Islet precursor cell (in vitro differentiated cells): Measurements from ENCODE around the gene P2RY2.

Experiments
- DNase-seq: peaks from one replicate; pipeline ENCODE4 v3.0.0-alpha.2; 2018

P2RY2 gene

DNA sequence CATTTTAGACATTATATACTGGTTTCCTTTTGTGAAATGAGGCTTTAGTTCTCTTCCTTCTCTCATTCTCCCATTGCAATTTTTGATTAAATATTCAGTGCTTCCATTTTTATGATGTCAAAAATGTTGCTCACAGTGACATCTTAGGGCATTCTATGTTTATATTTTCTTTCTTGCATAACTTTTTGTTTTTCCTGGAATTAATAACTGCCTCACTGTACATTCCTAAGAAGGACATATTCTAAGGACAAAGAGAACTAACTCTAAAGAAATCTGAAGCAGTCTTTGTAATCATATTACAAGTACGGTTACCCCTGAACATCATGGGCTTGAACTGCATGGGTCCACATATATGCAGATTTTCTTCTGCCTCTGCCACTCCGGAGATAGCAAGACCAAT, 28.2 kb downstream of the P2RY2 start:
- DNase-seq: no peak

DNA sequence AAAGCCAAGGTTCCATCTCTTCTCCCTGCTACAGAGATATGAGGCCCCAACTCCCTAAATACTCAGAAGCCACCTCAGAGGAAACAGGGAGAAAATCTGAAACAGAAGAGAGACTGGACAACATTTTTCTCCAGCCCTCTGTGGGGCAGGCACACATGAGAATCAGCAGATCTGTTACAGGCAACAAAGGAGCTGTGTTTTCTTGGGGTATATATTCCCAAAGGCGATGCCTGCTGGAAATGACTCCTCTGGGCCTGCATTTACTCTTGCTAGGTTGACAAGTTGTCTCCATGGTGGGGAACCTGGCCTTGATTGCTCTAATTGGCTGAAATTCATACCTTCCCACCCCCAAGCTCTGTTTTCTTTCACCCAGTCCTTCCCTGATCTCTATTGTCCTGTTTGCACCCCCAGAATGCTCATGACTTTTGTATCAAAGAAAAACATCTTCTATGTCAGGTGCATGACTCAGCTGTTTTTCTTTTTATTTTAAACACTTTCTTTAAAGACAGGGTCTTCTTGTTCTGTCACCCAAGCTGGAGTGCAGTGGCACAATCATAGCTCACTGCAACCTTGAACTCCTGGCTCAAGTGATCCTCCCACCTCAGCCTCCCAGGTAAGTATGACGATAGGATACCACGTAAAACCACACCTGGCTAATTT, 30.6 kb downstream of the P2RY2 start:
- peak; percentile 87 for DNase-seq

DNA sequence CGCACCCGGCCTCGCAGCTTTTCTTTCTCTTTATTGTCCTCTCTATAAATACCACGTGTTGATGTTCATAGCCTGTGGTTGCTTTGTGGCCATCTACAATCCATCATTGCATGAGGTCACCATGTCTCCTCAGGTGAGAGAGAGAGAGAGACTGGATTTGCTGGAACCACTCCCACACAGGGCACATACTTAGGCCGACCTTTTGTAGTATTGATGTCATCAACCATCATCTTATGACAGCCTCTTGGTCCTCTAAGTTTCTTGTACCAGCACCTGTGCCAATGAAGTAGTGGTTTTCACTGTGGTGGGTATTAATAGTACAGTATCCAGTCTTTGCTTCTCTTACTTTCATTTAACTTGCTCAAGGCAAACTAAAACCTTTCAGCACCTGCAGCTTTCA, 31.2 kb downstream of the P2RY2 start:
- DNase-seq: peak; percentile 76

DNA sequence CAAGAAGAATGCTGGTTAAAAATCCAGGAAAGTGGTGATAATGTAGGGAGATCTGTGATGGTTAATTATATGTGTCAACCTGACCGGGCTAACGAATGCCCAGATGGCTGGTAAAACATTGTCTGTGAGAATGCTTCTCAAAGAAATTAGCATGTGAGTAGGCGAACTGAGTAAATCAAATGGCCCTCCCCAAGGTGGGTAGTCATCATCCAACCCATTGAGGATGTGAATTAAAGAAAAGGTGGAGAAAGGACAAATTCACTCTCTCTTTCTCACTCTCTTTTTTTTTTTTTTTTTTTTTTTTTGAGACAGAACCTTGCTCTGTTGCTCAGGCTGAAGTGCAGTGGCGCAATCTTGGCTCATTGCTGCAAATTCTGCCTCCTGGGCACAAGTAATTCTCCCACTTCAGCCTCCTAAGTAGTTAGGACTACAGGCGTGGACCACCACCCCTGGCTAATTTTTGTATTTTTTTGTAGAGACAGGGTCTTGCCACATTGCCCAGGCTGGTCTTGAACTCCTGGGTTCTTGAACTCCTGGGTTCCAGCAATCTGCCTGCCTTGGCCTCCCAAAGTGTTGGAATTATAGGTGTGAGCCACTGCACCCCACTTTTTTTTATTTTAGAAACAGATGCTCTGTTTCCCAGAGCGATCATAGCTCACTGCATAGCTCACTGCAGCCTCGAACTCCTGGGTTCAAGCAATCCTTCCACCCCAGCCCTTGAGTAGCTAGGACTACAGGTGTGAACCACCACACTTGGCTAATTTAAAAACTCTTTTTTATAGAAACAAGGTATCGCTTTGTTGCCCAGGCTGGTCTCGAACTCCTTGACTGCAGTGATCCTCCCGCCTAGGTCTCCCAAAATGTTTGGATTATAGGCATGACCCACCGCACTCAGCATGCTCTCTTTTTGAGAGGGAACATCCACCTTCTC, 32.0 kb downstream of the P2RY2 start:
- peak; percentile 47 for DNase-seq

DNA sequence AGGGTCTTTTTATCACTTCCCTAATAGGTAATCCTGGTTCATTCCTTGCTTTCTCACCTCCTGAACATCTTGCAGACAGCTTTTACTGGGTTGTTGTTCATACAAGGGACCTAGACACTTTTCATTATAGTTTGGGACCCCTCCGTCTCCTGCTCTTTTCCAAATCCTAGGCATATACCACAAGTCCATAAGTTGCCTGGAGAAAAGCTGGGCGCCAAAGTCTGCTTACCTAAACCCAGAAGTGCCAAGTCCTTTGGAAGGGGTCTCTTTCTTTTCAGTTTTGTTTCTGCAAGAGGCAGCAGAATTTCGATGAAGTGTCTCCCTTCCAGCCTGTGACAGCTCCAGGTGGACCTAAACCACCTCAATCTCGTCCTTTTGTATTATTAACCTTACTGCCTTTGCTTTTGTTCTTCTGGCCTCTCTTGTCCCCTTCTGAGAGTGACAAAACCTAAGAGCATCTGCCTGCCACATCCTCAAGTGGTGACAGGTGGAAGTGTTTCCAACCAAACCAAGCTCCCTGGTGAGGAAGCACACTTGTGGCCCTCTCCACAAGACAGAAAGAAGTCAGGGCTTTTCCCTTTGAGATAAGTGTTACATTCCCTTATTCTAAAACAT, 34.6 kb downstream of the P2RY2 start:
- DNase-seq: peak; percentile 67

DNA sequence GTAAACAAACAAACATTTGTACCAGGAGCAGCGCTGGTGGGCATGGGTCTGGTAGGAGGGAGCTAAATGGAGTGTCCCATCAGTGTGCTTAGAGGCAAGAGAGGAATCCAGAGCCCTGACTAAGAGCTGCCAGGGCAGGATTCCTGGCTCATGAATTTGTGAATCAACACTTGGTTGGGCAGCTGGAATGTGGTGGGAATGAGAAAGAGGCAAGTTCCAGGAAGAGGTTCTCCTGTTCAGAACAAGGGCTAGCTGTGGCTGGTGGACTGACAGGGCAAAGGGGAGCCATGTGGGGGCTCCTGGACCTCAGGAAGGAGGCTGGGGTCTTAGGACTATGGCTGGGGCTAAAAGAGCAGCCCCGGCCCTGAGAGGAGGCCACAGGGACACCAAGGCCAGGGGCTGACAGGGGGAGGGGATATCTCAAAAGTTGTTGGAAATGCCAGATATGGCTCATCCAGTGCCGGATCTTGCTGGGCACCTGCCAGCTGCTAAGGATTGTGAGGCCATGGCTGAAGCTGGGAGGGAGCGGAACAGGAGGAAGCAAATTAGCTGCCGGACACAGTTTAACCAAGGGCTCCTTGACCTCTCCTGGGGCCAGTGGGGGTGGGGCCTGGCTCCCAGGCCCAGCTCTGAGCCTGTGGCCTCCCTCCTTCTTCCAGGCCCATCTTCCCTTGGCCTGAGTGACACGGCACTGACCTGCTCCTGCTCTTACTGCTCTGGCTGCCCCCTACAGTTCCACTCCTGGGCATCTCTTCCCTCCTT, 39.4 kb downstream of the P2RY2 start:
- peak; percentile 95 for DNase-seq

DNA sequence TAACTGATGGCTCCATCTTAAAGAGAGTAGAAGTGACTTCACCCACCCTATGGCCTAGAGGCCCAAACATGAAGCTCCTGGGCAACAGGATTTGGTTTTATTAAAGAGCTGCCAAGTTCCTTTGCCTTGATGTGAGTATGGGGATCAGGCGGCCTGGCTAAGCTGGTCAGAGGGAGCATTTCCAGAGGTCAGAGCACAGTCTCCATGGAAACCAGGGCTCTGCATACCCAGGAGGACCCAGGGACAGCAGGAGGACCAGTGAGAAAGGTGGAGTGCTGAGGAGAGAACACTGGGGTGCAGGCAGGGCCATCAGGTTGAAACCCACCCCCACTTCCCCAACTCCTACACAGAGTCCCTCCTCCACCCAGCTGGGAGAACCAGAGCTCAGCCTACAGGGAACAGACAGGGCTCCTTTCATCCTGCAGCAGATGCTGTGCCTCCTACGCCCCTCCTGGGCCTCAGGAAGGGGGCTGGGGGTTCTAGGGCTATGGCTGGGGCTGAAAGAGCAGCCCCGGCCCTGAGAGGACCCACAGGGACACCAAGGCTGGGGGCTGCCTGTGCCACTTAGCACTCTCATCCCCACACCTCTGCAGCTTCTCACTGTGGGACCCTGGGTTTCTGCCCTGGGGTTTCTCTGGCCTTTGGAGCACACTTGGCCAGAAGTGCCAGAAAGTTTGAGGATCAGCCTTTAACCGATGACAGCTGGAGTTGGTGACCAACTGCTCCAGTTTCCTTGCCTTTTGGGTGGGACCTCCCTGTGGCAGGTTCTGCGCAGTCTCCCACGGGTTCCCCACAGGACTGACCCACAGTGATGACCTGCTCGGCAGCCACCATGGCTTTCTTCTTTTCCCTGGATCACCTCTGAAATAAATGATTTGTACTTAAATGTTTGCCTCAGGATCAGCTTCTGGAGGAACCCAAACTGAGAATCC, 40.3 kb downstream of the P2RY2 start:
- DNase-seq: peak; percentile 49

DNA sequence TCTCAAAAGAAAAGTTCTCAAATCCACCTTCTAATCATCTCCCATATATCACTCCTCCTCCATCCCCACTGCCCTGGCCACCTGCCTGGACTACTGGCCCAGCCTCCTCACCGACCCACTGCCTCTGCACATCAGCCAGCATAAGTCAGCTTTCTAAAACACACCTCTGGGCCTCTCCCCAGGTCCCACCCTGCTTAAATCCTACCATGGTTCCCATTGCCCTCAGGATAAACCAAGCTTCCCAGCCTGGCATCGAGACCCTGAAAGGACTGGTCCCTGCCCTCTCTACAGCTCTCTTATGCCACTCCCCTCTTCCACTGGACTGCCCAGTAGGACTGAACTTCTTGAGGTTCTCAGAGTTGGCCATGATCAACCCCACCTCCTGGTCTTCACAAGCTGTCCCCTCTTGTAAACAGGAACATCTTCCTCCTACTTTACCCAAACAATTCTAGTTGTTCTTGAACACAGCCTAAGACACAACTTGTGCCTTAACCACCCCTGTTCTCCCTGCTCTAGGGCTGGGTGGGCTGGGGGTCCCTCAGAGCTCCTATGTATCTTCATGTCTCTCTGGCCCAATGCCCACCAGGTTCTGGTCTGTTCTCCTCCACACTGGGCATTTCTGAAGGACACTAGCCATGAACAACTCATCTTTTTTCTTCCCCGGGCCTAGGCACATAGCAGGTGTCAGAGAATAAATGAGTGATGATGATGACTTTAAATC, 41.5 kb downstream of the P2RY2 start:
- peak; percentile 32 for DNase-seq

DNA sequence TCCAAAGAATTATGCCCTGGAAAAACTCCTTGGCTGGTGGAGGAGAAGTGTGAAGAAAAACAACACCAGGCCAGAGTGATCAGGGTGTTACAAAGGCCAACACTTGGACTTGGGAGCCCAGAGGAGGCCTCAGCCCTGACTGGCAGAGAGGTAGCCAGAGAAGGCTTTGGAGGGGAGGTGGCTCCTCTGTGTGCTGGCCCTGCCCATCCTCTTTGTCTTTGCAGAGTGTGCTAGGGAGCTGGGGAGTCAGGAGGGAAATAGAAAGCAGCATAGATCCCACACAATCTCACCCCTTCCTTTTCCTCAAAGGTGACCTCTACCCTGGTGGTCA, 42.0 kb downstream of the P2RY2 start:
- peak; percentile 31 for DNase-seq

DNA sequence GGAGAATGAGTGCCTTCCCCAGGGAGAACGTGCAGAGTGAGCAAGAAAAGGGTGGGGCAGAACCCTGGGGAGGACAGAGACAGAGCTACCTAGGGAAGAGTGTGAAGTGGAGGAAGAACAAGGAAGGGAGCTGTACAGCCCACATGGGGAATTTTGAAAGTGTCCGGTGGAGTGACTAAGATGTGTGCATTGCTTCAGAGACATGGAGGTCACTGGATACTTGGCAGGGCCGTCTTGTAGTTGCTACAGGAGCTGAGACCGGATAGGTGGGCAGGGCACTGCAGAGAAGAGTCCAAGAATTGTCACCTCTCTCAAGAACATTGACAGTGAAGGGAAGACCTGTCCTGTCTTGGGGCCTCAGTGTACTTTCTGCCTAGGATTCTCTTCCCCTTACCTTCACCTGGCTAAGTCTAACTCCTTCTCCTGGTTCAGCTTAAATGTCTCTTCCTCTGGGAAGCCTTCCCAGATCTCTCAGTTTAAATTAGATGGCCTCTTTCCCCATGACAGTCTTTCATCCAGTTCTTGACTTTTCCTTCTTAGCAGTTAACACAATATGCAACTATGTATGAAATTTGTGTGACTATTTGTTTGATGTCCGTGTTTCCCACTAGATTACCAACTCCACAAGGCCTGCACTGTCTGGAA, 44.9 kb downstream of the P2RY2 start:
- peak; percentile 49 for DNase-seq

DNA sequence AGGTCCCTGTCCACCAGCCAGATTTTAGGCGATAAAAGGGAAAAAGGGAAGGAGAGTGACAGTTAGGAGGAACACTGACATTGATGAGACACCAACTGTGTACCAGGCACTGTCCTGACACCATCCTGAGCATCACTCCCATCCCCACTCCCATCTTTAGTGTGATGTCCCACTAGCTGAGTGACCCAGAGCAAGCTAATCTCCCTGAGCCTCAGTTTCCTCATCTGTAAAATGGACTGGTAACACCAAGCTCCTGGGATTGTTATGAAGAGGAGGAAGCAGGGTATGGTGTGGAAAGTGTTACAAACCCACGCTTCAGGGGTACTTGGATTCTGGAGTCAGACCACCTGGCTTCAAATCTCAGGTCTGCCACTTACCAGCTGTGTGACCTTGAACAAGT, 45.6 kb downstream of the P2RY2 start:
- DNase-seq: no peak

DNA sequence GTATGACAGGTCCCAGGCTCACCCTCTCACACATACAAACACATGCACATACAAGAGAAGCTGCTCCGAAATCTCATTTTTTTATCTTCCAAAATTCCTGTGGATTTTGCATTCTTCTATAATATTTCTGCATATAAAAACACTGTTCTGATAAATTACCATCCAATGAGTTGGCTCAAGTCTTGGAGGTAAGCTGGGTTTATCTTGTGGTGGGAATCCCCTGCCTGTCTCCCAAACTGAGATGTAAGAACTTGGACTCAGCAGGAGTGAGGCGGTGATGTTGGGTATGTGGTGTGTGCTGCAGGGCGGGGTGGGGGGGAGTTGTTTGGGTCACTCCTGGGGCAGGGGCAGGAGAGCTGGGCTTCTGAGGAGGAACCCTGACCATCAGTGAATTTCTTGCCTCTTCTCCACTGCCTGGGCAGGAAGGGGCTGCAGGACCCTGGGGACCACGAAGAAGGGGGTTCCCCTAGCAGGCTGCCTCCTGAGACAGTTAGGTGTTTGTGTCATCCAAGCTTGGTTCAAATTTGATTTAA, 47.3 kb downstream of the P2RY2 start:
- peak; percentile 33 for DNase-seq

DNA sequence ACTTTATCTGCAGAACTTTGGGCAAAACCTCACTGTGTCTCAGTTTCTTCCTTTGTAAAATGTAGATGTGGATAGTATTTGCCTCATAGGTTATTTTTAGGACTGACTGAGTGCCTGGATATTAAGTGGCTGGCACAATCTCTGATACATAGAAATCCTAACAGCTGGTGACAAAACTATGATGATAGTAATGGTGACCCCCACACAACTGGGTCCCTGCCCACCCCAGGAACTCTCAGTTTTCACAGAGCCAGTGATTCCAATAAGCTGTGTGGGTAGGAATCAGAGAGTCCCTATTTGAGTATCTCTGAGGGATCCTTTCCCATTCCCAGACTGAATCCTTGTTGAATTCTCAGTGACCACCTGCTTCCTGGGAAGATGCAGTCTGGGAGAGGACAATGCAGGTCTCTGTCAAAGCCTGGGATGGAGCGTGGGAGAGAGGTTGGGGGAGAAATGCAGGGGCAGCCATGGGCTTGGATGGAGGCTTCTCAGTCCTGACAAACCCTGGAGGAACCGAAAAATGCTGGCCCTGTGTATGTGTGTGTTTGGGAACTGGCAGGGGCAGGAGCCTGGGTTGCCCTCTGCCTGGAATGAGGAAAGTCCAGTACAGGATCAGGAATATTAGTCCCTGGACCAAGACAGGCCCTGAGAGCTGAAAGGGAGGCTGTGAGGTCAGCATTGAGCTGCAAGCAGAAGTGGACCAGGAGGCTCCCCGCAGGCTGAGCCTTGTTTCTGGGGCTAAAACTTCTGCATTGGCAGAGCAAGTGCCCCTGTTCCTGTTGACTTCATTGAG, 48.0 kb downstream of the P2RY2 start:
- DNase-seq: peak; percentile 62

DNA sequence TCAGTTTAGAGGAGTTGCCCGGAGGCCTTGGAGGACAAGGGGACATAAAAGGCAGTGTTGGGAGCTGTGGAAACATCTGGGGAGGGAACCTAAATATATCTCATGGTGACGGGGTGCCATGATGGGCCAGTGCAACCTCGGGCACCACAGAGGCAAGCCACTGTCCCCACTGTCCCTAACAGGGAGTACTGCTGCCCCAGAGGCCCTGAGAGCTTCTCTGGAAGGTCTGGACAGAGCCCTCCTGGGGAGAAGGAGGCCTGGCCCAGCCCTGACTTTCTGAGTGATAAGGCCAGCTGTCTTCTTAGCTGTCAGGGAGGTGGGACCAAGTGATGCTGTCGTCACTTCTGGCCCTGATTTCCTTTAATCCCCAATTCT, 48.6 kb downstream of the P2RY2 start:
- peak; percentile 46 for DNase-seq

DNA sequence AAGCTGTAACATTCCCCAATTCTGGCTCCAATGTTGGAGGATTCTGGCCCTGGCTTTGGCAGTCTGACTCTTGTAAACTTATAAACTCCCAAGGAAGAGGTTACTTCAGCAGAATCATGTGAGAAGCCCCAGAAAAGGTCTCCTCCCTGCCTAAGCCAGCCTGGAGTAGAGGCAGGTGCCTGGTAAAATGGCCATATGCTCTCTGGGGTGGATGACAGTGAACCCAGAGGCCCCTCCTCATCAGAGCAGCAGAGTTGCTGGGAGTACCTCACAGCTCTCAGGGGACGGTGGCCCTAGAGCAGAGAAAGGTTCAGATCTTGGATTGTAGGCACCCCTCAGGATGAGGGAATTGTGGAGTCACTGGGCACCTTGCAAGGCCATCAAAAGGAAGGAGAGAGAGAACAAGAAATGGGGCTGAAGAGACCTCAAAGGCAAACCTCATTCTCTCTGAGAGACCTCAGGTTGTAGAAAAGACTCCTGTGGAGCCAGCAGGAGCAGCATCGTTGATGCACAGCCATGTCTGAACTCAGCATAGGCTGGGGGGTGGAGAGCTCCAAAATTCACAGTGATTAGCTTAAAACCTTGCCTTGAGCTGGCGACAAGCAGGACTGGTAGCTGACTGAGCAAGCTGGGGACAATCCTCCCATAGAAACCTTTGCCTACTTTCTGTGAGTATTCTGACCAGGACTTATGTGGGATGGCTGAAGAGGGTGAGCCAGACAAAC, 49.2 kb downstream of the P2RY2 start:
- no peak for DNase-seq

DNA sequence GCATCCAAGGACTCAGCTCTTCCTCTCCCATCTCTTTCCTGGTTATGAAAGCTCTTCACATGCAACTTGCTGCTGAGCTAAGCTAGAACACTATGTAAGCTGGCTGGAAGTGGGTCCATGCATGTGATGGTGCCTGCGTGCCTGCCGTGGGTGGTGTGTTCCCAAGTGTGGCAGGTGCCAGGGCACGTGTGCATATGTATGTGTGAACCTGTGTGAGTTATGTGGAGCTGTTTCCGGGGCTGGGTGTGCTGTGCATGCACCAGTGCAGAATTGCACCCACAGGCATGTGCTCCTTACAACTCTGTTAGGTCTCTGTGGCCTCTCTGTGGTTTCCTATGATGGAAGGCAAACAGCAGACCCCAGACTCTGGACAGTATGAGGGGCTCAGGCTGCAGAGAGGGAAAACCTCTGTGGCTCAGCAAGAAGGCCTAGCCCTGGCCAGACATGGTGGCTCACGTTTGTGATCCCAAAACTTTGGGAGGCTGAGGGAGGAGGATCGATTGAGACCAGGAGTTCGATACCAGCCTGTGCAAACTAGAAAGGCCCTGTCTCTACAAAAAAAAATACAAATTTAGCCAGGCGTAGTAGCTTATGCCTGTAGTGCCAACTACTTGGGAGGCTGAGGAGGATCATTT, 49.9 kb downstream of the P2RY2 start:
- peak; percentile 33 for DNase-seq

DNA sequence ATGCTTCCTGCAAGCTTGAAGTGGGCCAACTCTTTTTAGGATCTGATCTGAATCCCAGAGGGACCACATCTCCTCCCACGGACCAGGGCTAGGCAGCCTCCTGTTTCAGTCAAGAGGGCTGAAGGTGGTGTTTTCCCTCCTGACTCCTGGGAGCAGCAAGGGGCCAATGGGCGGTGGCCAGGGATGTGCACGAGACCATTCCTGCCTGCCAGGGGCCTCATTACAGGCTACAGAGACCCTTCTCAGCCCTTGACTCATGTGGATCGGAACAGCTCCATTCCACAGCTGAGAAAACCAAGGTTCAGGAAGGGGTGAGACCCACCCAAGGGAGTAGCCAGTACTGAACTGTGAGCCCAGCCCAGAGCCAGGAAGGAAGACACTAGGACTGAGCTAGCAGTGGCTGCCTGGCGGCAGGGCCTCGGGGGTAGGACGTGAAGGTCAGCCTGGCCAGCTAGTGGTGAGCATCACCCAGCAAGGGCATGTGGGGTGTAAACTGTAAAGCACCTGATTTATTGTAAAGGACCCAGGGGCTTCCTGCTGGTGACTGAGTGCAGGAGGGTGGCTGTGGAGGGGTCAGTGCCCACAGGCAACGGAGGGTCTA, 50.7 kb downstream of the P2RY2 start:
- DNase-seq: peak; percentile 54

DNA sequence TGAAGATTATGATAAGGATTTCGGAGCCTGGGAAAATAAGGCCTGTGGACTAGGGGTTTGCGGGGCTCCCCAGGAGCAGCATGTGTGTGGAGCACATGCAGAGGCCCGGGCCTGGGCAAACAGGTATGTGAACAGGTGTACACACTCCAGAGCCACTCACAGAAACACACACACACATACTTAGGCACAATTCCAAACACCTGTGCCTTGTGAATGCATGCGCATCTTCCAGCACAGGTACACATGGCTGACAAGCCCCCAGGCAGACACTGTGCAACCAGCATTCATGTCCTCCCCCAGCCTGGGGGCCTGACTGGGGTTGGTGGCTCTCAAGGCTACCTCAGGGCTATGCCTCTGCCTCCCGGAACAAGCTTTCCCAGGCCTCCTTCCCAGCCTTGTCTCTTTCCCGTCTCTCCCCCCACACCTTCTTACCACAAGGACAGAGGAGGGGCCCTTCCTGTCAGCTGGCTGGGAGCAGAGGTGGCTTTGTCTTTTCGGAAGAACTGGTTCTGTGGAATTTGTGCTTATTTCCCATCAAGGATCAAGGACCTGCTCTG, 51.5 kb downstream of the P2RY2 start:
- peak; percentile 99 for DNase-seq
